ENCODE results near the gene PZP.
"Not testable (repeated sequence)": the region's sequence is repeated elsewhere in the genome, so short reads cannot be mapped to it uniquely, and the experiment has no call there.

- not testable (repeated sequence) for TF ChIP-seq CTCF (IDR thresholded peaks at IDR 0.05 in 4 of 5, conservative IDR thresholded peaks at IDR 0.05 in 1 of 5); POLR2A (IDR thresholded peaks at IDR 0.05)
Observed at GRCh38 chr12:9139588-9140290, 68.5 kb downstream of the PZP start.

Measured in gastrocnemius medialis (tissue), 4 donors.